ENCODE data around the gene CFAP410. TPM values are rescaled to one million over a fixed set of nuclear protein-coding genes. Genes with fewer than 3 reads are reported as not detected.

CFAP410 gene
- total and polyA plus RNA-seq, 2 donors from 2014 or later: 23.3 to 45.3 TPM

DNA sequence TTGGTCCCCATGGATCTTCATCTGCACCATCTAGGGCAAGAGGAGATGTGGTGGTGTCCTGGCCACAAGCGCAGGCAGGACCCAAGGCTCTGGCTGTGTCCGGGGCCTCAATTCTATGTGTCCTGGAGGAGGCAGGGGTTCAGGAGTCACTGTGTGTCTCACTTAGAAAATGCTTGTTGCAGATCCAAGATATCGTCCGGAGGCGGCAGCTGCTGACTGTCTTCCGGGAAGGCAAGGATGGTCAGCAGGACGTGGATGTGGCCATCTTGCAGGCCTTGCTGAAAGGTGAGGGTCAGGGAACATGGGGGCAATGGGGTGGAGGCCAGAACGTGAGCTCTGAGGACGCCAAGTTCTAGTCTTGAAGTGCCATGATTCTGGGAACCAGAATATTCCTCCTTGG is 43.3 kb upstream of the CFAP410 start:
- Histone ChIP-seq H3K9ac (ENCODE audit: low read length in 3 of 3) (no peak overlapping the region), H3K27me3 (ENCODE audit: control insufficient read depth, insufficient read depth, low read length) (no peaks in the 10 kb centered on the region), H3K27ac (ENCODE audit: low read depth in 2 of 2, low read length in 2 of 2) (no peak overlapping the region), H3K4me3 (ENCODE audit: low read length in 3 of 3) (no peak overlapping the region), H3K36me3 (ENCODE audit: control insufficient read depth in 2 of 3, insufficient read depth in 3 of 3, low read length in 3 of 3) (no peaks in the 10 kb centered on the region), H3K9me3 (ENCODE audit: control insufficient read depth in 2 of 3, insufficient read depth in 1 of 3, low read length in 3 of 3) (peaks cover 0 to 31% (median 6%) of the 10 kb centered on the region in 3 donors), H3K4me1 (ENCODE audit: control insufficient read depth in 2 of 3, insufficient read depth in 2 of 3, low read depth in 1 of 3, low read length in 3 of 3) (no peaks in the 10 kb centered on the region)
- FAIRE-seq: no peak
- TF ChIP-seq, protein P1, sequence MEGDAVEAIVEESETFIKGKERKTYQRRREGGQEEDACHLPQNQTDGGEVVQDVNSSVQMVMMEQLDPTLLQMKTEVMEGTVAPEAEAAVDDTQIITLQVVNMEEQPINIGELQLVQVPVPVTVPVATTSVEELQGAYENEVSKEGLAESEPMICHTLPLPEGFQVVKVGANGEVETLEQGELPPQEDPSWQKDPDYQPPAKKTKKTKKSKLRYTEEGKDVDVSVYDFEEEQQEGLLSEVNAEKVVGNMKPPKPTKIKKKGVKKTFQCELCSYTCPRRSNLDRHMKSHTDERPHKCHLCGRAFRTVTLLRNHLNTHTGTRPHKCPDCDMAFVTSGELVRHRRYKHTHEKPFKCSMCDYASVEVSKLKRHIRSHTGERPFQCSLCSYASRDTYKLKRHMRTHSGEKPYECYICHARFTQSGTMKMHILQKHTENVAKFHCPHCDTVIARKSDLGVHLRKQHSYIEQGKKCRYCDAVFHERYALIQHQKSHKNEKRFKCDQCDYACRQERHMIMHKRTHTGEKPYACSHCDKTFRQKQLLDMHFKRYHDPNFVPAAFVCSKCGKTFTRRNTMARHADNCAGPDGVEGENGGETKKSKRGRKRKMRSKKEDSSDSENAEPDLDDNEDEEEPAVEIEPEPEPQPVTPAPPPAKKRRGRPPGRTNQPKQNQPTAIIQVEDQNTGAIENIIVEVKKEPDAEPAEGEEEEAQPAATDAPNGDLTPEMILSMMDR (IDR thresholded peaks at IDR 0.05; ENCODE audit: borderline replicate concordance, extremely low read depth, insufficient read depth): no peak
- intact Hi-C loops (cut with DNase I): no loop called here
- peak in 1 of 5 donors; percentile 51 for DNase-seq

DNA sequence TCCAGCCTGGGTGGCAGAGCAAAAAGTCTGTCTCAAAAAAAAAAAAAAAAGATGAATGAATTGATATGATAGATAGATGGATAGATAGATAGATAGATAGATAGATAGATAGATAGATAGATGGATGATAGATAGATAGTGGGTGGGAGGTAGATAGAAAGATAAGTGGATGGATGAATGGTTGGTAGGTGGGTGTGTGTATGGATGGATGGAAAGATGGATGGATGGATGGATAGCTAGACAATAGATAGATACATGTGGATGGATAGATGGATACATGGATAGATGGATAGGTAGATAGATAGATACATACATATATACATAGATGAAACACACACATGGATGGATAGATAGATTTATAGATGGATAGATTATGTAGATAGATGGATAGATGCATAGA is 42.7 kb upstream of the CFAP410 start:
- Histone ChIP-seq H3K4me3 (ENCODE audit: low read length in 3 of 3) (no peak overlapping the region), H3K27ac (ENCODE audit: low read depth in 2 of 2, low read length in 2 of 2) (no peak overlapping the region), H3K4me1 (ENCODE audit: control insufficient read depth in 2 of 3, insufficient read depth in 2 of 3, low read depth in 1 of 3, low read length in 3 of 3) (no peaks in the 10 kb centered on the region), H3K9ac (ENCODE audit: low read length in 3 of 3) (no peak overlapping the region), H3K9me3 (ENCODE audit: control insufficient read depth in 2 of 3, insufficient read depth in 1 of 3, low read length in 3 of 3) (peaks cover 0 to 25% (median 2%) of the 10 kb centered on the region in 3 donors), H3K27me3 (ENCODE audit: control insufficient read depth, insufficient read depth, low read length) (no peaks in the 10 kb centered on the region), H3K36me3 (ENCODE audit: control insufficient read depth in 2 of 3, insufficient read depth in 3 of 3, low read length in 3 of 3) (no peaks in the 10 kb centered on the region)
- intact Hi-C loops (cut with DNase I): no loop called here
- FAIRE-seq (no peak), DNase-seq (no peak)
- TF ChIP-seq, protein P1 (IDR thresholded peaks at IDR 0.05; ENCODE audit: borderline replicate concordance, extremely low read depth, insufficient read depth): no peak

DNA sequence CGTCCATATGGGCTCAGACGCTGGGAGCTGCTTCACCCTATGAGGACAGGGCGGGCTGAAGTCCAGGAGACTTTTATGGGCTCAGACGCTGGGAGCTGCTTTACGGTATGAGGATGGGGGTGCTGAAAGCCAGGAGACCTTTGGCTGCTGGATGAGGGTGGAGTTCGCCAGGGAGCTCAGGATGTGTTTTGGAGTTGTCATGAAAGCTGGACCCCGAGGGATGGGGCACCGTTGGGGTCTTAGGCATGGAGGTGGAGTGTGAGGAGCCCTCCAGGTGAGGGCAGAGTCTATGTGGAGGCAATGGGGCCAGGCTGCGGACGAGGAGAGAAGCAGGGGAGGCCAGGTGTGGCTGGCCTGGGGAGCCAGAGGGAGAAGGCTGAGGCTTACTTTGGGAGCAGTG is 41.7 kb upstream of the CFAP410 start:
- intact Hi-C loops (cut with DNase I): no loop called here
- FAIRE-seq (no peak), DNase-seq (no peak)
- no peak overlapping the region for H3K9ac ChIP-seq (ENCODE audit: low read length in 3 of 3)
- peaks cover 0 to 18% (median 2%) of the 10 kb centered on the region in 3 donors for H3K9me3 ChIP-seq (ENCODE audit: control insufficient read depth in 2 of 3, insufficient read depth in 1 of 3, low read length in 3 of 3)
- no peaks in the 10 kb centered on the region for H3K27me3 ChIP-seq (ENCODE audit: control insufficient read depth, insufficient read depth, low read length)
- H3K4me3 ChIP-seq (ENCODE audit: low read length in 3 of 3): no peak overlapping the region
- H3K36me3 ChIP-seq (ENCODE audit: control insufficient read depth in 2 of 3, insufficient read depth in 3 of 3, low read length in 3 of 3): no peaks in the 10 kb centered on the region
- TF ChIP-seq, protein P1 (IDR thresholded peaks at IDR 0.05; ENCODE audit: borderline replicate concordance, extremely low read depth, insufficient read depth): no peak
- no peaks in the 10 kb centered on the region for H3K4me1 ChIP-seq (ENCODE audit: control insufficient read depth in 2 of 3, insufficient read depth in 2 of 3, low read depth in 1 of 3, low read length in 3 of 3)
- H3K27ac ChIP-seq (ENCODE audit: low read depth in 2 of 2, low read length in 2 of 2): no peak overlapping the region

Data from kidney (tissue), 14 donors.